Lung (tissue), 12 donors: ENCODE measurements around the gene CXXC5. TPM values are rescaled to one million over a fixed set of nuclear protein-coding genes. Genes with fewer than 3 reads are reported as not detected.

Source experiments
- ATAC-seq: fragments of 200-7000 bp; cut with Tn5 transposase; one replicate; pipeline ENCODE4 v1.9.1; 2020; ENCODE audit warnings: moderate number of reproducible peaks; ENCODE audit not compliant: insufficient read depth, low FRiP score
- DNase-seq, 3 donors: peaks; one replicate each; pipeline ENCODE4 v3.0.0-alpha.2; 2013 to 2017
- H3K27ac ChIP-seq, 2 donors: one replicate each; pipeline ENCODE4 v1.5.1; 2013; ENCODE audit warnings: mild to moderate bottlenecking in 2 of 2, moderate library complexity in 2 of 2, control low read depth in 1 of 2, inconsistent platforms in 1 of 2, low read depth in 1 of 2, low read length in 1 of 2
- H3K27me3 ChIP-seq, 3 donors: one replicate each; pipeline ENCODE4 v1.5.1; 2013; ENCODE audit warnings: low read length in 2 of 3; ENCODE audit not compliant: control insufficient read depth in 3 of 3, insufficient read depth in 3 of 3
- H3K36me3 ChIP-seq, 4 donors: one replicate each; pipeline ENCODE4 v1.5.1; 2013; ENCODE audit warnings: low read length in 4 of 4, mild to moderate bottlenecking in 1 of 4, moderate library complexity in 1 of 4; ENCODE audit not compliant: control insufficient read depth in 4 of 4, insufficient read depth in 4 of 4
- H3K4me1 ChIP-seq, 5 donors: one replicate each; pipeline ENCODE4 v1.5.1; 2013; ENCODE audit warnings: low read length in 5 of 5, mild to moderate bottlenecking in 2 of 5, moderate library complexity in 1 of 5; ENCODE audit not compliant: control insufficient read depth in 5 of 5, insufficient read depth in 5 of 5
- H3K4me3 ChIP-seq: one replicate; pipeline ENCODE4 v1.5.1; 2013; ENCODE audit warnings: mild to moderate bottlenecking, control low read depth, moderate library complexity
- H3K9ac ChIP-seq, 2 donors: one replicate each; pipeline ENCODE4 v1.5.1; 2013; ENCODE audit warnings: low read length in 2 of 2, control low read depth in 1 of 2; ENCODE audit not compliant: insufficient read depth in 1 of 2
- H3K9me3 ChIP-seq, 4 donors: one replicate each; pipeline ENCODE4 v1.5.1; 2013; ENCODE audit warnings: low read length in 3 of 4, mild to moderate bottlenecking in 1 of 4, moderate library complexity in 1 of 4; ENCODE audit not compliant: control insufficient read depth in 4 of 4, insufficient read depth in 3 of 4
- WGBS, 2 donors: extraction: QIAGEN DNeasy Blood & Tissue Kit; methylation state at CpG; one replicate each; pipeline ENCODE4 v1.1.7; 2013; 5-methylcytosine and 5-hydroxymethylcytosine counted together
- polyA plus RNA-seq, 2 donors: library from polyadenylated mRNA; stranded (reverse); fragments of 200-250 nt; gene quantifications; one replicate each; pipeline ENCODE4 v1.2.1, GENCODE V29; 2013
- total RNA-seq, 2 donors: library from RNA; depleted of rRNA in 1 of 2; stranded (reverse); fragments of >200 nt in 1 of 2; gene quantifications; one replicate each; pipeline ENCODE4 v1.2.1, GENCODE V29; 2014 to 2021
- TF ChIP-seq, protein P1 (sequence below): IDR thresholded peaks from 2 replicates; pipeline ENCODE4 v1.5.1; 2012; ENCODE audit warnings: mild to moderate bottlenecking; ENCODE audit errors: control extremely low read depth, extremely low read depth
- donor health status: control.
- donor health status: control.
- donor health status: Bipolar disorder and iron deficiency.
- donor health status: healthy.
- donor health status: DM: yes; HTN: yes; CAD: no.

CXXC5 gene
- total and polyA plus RNA-seq, 4 donors, result 20.7 to 39.8 (median 25.0) TPM

- no peak for DNase-seq
- no peaks in the 10 kb centered on the region for H3K9me3 ChIP-seq
- peak overlapping the region; percentile 15 to 95 for H3K27ac ChIP-seq
- H3K4me1 ChIP-seq, result peaks cover 6 to 48% (median 19%) of the 10 kb centered on the region in 5 donors
- no peaks in the 10 kb centered on the region for H3K27me3 ChIP-seq
- TF ChIP-seq, protein P1, sequence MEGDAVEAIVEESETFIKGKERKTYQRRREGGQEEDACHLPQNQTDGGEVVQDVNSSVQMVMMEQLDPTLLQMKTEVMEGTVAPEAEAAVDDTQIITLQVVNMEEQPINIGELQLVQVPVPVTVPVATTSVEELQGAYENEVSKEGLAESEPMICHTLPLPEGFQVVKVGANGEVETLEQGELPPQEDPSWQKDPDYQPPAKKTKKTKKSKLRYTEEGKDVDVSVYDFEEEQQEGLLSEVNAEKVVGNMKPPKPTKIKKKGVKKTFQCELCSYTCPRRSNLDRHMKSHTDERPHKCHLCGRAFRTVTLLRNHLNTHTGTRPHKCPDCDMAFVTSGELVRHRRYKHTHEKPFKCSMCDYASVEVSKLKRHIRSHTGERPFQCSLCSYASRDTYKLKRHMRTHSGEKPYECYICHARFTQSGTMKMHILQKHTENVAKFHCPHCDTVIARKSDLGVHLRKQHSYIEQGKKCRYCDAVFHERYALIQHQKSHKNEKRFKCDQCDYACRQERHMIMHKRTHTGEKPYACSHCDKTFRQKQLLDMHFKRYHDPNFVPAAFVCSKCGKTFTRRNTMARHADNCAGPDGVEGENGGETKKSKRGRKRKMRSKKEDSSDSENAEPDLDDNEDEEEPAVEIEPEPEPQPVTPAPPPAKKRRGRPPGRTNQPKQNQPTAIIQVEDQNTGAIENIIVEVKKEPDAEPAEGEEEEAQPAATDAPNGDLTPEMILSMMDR, result no peak
- no peak for ATAC-seq
- 85 to 87% methylated on average over 7 of the region's 7 CpGs for WGBS, 2 donors
- no peak overlapping the region for H3K4me3 ChIP-seq
- H3K36me3 ChIP-seq, result no peaks in the 10 kb centered on the region
- no peak overlapping the region for H3K9ac ChIP-seq
Measured at GRCh38 chr5:139666551-139666950, 18.4 kb downstream of the CXXC5 start.

- H3K4me3 ChIP-seq, result no peak overlapping the region
- 83 to 93% methylated on average over 2 of the region's 2 CpGs for WGBS, 2 donors
- DNase-seq, result no peak
- H3K27ac ChIP-seq, result peak overlapping the region; percentile 92 to 95
- TF ChIP-seq, protein P1, result no peak
- ATAC-seq, result no peak
- H3K9ac ChIP-seq, result peak overlapping the region in 1 of 2 donors; percentile 27
- H3K36me3 ChIP-seq, result no peaks in the 10 kb centered on the region
- H3K27me3 ChIP-seq, result no peaks in the 10 kb centered on the region
- no peaks in the 10 kb centered on the region for H3K9me3 ChIP-seq
- H3K4me1 ChIP-seq, result peaks cover 6 to 46% (median 18%) of the 10 kb centered on the region in 5 donors
Measured at GRCh38 chr5:139667001-139667729, 19.0 kb downstream of the CXXC5 start.

DNA sequence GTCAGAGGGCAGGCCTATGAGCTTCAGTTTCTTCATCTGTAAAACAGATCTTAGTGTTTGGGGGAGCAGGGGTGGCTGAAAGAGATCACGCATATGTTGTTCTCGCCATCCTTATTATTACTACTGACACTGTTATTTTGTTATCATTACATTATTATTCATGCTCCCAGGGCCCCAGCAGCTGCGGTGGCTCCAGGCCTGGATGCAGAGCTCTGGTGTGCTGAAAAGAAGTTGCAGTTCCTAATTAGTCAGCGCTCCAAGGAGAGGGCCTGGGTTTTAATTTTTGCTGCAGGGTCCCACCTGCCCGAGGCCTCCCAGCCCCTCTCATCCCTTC, 19.5 kb downstream of the CXXC5 start:
- H3K36me3 ChIP-seq, result no peaks in the 10 kb centered on the region
- TF ChIP-seq, protein P1, result no peak

More for the DNA sequence above, 19.5 kb downstream of the CXXC5 start:
- WGBS, 2 donors, result 52% methylated on average over 5 of the region's 5 CpGs
- no peaks in the 10 kb centered on the region for H3K9me3 ChIP-seq
- H3K27ac ChIP-seq, result peak overlapping the region; percentile 92 to 95
- ATAC-seq, result no peak
- H3K4me3 ChIP-seq, result peak overlapping the region; percentile 14
- peak overlapping the region; percentile 27 to 37 for H3K9ac ChIP-seq
- peak in 1 of 3 donors; percentile 40 for DNase-seq
- no peaks in the 10 kb centered on the region for H3K27me3 ChIP-seq
- H3K4me1 ChIP-seq, result peaks cover 6 to 46% (median 18%) of the 10 kb centered on the region in 5 donors
